ENCODE data around the gene JPH4.

DNA sequence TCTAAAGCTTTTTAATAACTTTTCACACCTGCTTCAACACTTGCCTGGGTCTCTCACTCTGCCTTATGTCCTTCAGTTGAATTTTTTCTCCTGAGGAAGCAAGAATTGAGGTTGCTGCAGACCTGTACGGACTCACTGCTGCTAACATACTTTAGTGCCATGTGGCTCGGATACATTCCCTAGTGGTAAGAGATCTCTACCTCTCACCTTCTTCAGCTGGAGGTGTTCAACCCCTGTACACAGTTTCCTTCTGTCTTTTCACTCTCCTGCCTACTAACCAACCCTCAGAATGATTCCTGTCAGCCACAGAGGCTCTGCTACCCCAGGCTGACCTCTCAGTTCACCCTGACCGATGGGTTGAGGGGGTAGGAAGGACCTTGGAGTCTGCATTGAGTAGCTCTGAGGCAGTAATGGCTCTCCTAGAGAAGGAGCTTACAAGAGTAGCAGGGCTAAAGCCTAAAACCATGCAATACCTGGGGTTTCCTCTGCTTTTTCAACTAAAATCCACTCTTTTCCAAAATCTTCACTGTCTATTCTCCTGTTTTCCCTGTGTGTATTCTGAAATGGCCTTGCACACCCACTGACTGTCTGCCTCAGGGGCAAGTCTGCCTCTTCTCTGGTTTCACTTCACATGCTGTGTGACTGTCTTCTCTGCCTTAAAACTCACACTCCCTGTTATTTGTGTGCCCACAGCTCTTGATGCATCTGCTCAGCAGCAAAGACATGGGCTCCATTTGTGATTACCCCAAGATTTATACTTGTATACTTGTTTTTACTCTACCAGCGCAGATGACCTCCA, 43.5 kb upstream of the JPH4 start:
- TF ChIP-seq, protein P1, sequence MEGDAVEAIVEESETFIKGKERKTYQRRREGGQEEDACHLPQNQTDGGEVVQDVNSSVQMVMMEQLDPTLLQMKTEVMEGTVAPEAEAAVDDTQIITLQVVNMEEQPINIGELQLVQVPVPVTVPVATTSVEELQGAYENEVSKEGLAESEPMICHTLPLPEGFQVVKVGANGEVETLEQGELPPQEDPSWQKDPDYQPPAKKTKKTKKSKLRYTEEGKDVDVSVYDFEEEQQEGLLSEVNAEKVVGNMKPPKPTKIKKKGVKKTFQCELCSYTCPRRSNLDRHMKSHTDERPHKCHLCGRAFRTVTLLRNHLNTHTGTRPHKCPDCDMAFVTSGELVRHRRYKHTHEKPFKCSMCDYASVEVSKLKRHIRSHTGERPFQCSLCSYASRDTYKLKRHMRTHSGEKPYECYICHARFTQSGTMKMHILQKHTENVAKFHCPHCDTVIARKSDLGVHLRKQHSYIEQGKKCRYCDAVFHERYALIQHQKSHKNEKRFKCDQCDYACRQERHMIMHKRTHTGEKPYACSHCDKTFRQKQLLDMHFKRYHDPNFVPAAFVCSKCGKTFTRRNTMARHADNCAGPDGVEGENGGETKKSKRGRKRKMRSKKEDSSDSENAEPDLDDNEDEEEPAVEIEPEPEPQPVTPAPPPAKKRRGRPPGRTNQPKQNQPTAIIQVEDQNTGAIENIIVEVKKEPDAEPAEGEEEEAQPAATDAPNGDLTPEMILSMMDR (IDR thresholded peaks at IDR 0.05), result no peak
- TF ChIP-seq EZH2phosphoT487 (IDR thresholded peaks at IDR 0.05), result no peak
